ENCODE measurements around the gene PCBP4. TPM values are rescaled to one million over a fixed set of nuclear protein-coding genes. Genes with fewer than 3 reads are reported as not detected.

The PCBP4 gene
- total RNA-seq, 1 experiment from 2014 or later: 28.7 TPM

DNA sequence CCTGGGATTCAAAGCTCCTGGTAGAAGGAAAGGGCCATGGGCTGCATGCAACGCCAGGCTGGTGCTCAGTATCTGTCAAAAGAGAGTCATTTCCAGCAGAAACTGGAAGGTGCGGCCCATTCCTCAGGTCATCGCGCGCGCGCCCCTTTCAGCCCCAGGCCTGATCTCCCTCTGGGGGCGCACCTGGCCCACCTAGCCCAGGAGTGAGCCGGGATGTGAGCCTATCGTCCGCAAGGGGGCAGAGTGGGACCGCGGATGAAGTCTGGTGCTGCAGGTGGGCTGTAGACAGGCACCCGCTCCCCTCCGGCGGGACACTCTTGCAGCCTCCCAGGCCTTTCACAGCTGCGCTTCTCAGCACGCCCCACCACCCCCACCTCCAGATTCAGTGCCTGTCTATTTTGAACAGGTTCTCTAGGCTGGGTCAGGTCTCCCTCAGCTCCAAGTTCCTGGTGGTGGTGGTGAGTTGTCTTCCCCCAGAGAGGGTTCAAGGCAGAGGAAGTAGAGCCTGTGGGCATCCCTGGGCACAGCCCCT lies 34.3 kb upstream of the PCBP4 start (continued):
- TF ChIP-seq SOX15 (CRISPR knock-in tag; IDR thresholded peaks at IDR 0.05) (no peak), FOXJ3 (CRISPR knock-in tag; IDR thresholded peaks at IDR 0.05; ENCODE audit: borderline replicate concordance) (no peak), TEAD1 (CRISPR knock-in tag; IDR thresholded peaks at IDR 0.05) (peak; percentile 44; the same call in 1 of the 2 replicates), SMAD4 (CRISPR knock-in tag; IDR thresholded peaks at IDR 0.05) (no peak), ZMAT4 (CRISPR knock-in tag; IDR thresholded peaks at IDR 0.05) (no peak), E2F1 (CRISPR knock-in tag; IDR thresholded peaks at IDR 0.05) (no peak), NFYB (CRISPR knock-in tag; conservative IDR thresholded peaks at IDR 0.05; ENCODE audit: low read depth) (no peak), FOXP1 (CRISPR knock-in tag; IDR thresholded peaks at IDR 0.05; ENCODE audit: borderline replicate concordance) (peak; percentile 64; the same call in 1 of the 2 replicates), NFATC4 (CRISPR knock-in tag; IDR thresholded peaks at IDR 0.05) (0 out of 2 replicates have a peak, but pooled peaks have one; percentile 32), ZNF423 (CRISPR knock-in tag; IDR thresholded peaks at IDR 0.05) (0 out of 2 replicates have a peak, but pooled peaks have one; percentile 36), FOXK1 (CRISPR knock-in tag; IDR thresholded peaks at IDR 0.05) (no peak), EMX1 (CRISPR knock-in tag; IDR thresholded peaks at IDR 0.05) (no peak), AR (CRISPR knock-in tag; IDR thresholded peaks at IDR 0.05) (no peak), E2F4 (CRISPR knock-in tag; IDR thresholded peaks at IDR 0.05; ENCODE audit: borderline replicate concordance, low read depth) (no peak), ZNF121 (CRISPR knock-in tag; IDR thresholded peaks at IDR 0.05) (peak; percentile 95), NR3C1 (CRISPR knock-in tag; conservative IDR thresholded peaks at IDR 0.05; ENCODE audit: low read depth) (0 out of 2 replicates have a peak, but pooled peaks have one; percentile 43), TEAD4 (CRISPR knock-in tag; IDR thresholded peaks at IDR 0.05) (no peak), IRF1 (CRISPR knock-in tag; IDR thresholded peaks at IDR 0.05) (no peak), TCF7 (CRISPR knock-in tag; IDR thresholded peaks at IDR 0.05; ENCODE audit: low read depth) (no peak), NR1H2 (CRISPR knock-in tag; IDR thresholded peaks at IDR 0.05) (no peak), ZNF263 (CRISPR knock-in tag; IDR thresholded peaks at IDR 0.05; ENCODE audit: low read depth) (no peak), PREB (CRISPR knock-in tag; IDR thresholded peaks at IDR 0.05; ENCODE audit: borderline replicate concordance) (no peak), IRF2 (CRISPR knock-in tag; IDR thresholded peaks at IDR 0.05; ENCODE audit: borderline replicate concordance, low read depth) (no peak), SP1 (CRISPR knock-in tag; conservative IDR thresholded peaks at IDR 0.05) (peak; percentile 72; the same call in 1 of the 2 replicates), MXD4 (CRISPR knock-in tag; IDR thresholded peaks at IDR 0.05; ENCODE audit: borderline replicate concordance) (no peak), CREM (CRISPR knock-in tag; IDR thresholded peaks at IDR 0.05) (no peak), ESRRA (CRISPR knock-in tag; IDR thresholded peaks at IDR 0.05; ENCODE audit: borderline replicate concordance) (no peak), ZSCAN18 (CRISPR knock-in tag; IDR thresholded peaks at IDR 0.05) (no peak)
- TF ChIP-seq, protein P1, sequence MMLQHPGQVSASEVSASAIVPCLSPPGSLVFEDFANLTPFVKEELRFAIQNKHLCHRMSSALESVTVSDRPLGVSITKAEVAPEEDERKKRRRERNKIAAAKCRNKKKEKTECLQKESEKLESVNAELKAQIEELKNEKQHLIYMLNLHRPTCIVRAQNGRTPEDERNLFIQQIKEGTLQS (CRISPR knock-in tag; conservative IDR thresholded peaks at IDR 0.05): no peak
- TF ChIP-seq, protein P2, sequence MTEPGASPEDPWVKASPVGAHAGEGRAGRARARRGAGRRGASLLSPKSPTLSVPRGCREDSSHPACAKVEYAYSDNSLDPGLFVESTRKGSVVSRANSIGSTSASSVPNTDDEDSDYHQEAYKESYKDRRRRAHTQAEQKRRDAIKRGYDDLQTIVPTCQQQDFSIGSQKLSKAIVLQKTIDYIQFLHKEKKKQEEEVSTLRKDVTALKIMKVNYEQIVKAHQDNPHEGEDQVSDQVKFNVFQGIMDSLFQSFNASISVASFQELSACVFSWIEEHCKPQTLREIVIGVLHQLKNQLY (CRISPR knock-in tag; IDR thresholded peaks at IDR 0.05): no peak
